Ectodermal cell (in vitro differentiated cells): ENCODE data around the gene CXCL13. TPM values are rescaled to one million over a fixed set of nuclear protein-coding genes. Genes with fewer than 3 reads are reported as not detected.
"Not testable (repeated sequence)": the region's sequence is repeated elsewhere in the genome, so short reads cannot be mapped to it uniquely, and the experiment has no call there.

ENCODE experiments used
- H3K27ac ChIP-seq: 2 replicates; pipeline ENCODE4 v1.7.0; 2013; ENCODE audit warnings: mild to moderate bottlenecking, low read depth, low read length; ENCODE audit not compliant: insufficient read depth, poor library complexity, severe bottlenecking
- H3K27me3 ChIP-seq: 2 replicates; pipeline ENCODE4 v1.7.0; 2013; ENCODE audit warnings: mild to moderate bottlenecking, low read length; ENCODE audit not compliant: insufficient read depth, control insufficient read depth, poor library complexity, severe bottlenecking
- H3K36me3 ChIP-seq: one replicate; pipeline ENCODE4 v1.7.0; 2013; ENCODE audit warnings: low read length; ENCODE audit not compliant: control insufficient read depth, insufficient read depth
- H3K4me1 ChIP-seq: one replicate; pipeline ENCODE4 v1.7.0; 2013; ENCODE audit warnings: low read length; ENCODE audit not compliant: control insufficient read depth, insufficient read depth
- H3K4me3 ChIP-seq: 2 replicates; pipeline ENCODE4 v1.7.0; 2013; ENCODE audit warnings: low read depth, low read length, control low read depth; ENCODE audit not compliant: insufficient read depth
- H3K9me3 ChIP-seq: 2 replicates; pipeline ENCODE4 v1.7.0; 2013; ENCODE audit warnings: mild to moderate bottlenecking, low read length, moderate library complexity; ENCODE audit not compliant: control insufficient read depth
- WGBS, 2 experiments: methylation state at CpG; one replicate each; pipeline ENCODE4 v1.1.7; 2013; ENCODE audit warnings: missing lambda C conversion rate in 2 of 2; 5-methylcytosine and 5-hydroxymethylcytosine counted together
- polyA plus RNA-seq, 4 experiments: library from polyadenylated mRNA; stranded (reverse); fragments of 50-300 nt; gene quantifications; one replicate each; pipeline ENCODE4 v1.2.3, GENCODE V29; 2013

The CXCL13 gene, protein sequence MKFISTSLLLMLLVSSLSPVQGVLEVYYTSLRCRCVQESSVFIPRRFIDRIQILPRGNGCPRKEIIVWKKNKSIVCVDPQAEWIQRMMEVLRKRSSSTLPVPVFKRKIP
- not detected for polyA plus RNA-seq (2013, experiment 1 of 4)
- polyA plus RNA-seq (2013, experiment 2 of 4), result 0.16 TPM
- polyA plus RNA-seq (2013, experiment 3 of 4), result 0.53 TPM
- 1.0 TPM for polyA plus RNA-seq (2013, experiment 4 of 4)

DNA sequence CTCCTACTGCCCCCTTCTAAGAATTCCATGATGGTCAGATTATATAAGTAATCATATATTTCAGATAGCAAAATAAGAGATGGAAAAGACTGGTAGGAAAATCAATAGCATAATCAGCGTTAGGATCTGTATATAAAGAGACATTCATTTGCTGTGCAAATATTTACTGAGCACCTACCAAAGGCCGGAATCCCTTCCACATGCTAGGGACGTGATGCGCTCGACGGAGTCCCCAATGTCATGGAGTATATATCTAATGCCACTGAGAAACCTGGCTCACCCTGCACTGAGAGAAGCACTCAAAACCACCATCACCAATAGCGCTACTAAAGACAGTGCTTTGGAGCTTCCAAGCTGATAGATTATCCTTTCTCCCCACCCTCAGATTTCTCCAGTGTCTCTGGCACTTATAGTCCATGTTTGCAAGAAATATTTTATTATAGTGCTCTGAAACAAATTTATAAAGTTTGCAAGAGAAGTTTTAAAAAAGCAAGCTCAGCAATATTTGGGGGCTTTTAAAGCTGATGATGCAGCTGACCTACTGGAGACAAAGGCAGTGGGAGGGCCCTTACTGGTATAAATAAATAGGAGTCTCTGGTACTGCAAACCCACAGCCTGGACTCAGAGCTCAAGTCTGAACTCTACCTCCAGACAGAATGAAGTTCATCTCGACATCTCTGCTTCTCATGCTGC lies at the start of gene CXCL13:
Gene CXCL13 (plus strand): TSS at position 611 of the 693 bp plus-strand sequence. CDS start 46 bp downstream, at position 657.
- Histone ChIP-seq H3K27me3 (no peaks in the 10 kb centered on the region), H3K36me3 (no peaks in the 10 kb centered on the region), H3K4me1 (no peaks in the 10 kb centered on the region), H3K27ac (no peak within 1 kb of the TSS), H3K4me3 (no peak within 1 kb of the TSS), H3K9me3 (no peaks in the 10 kb centered on the region)
- 95 to 96% methylated on average over 8 of the region's 8 CpGs for WGBS, 2 experiments

DNA sequence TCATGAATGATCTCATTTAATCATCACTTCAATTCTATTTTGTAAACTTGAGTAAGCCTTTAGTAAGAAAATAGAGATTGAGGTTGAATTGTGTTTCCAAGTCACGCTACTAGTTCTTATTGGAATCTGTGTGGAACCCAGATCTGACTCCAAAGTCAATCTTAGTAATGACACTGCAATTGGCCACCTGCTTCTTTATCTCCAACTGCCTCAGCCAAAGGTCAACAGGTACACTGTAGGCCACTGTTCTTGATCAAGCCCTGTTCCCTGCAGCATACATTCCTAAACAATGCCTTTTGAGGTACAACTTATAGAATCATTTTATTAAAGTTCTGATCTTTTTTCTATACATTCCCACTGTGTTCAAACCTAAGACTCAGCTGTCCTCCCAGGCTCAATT lies 45.5 kb upstream of the CXCL13 start:
- Histone ChIP-seq H3K9me3 (no peaks in the 10 kb centered on the region), H3K27me3 (no peaks in the 10 kb centered on the region), H3K27ac (no peak overlapping the region), H3K4me1 (no peaks in the 10 kb centered on the region), H3K36me3 (no peaks in the 10 kb centered on the region), H3K4me3 (no peak overlapping the region)
- whole genome bisulfite sequencing, 2 experiments, result 88 to 97% methylated on average over 1 of the region's 1 CpG

DNA sequence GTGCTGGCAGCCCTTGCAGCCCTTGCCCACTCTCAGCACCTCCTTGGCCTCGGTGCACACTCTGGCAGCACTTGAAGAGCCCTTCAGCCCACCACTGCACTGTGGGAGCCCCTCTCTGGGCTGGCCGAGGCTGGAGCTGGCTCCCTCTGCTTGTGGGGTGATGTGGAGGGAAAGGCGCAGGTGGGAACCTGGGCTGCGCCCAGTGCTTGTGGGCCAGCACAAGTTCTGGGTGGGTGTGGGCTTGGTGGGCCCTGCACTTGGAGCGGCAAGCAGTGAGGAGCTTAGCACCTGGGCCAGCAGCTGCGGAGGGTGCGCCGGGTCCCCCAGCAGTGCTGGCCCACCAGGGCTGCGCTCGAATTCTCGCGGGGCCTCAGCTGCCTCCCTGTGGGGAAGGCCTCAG lies 43.9 kb upstream of the CXCL13 start:
- H3K27me3 ChIP-seq, H3K27ac ChIP-seq, H3K4me1 ChIP-seq, H3K9me3 ChIP-seq, H3K36me3 ChIP-seq, H3K4me3 ChIP-seq: not testable (repeated sequence)
- WGBS, 2 experiments, result 93 to 96% methylated on average over 12 of the region's 12 CpGs

DNA sequence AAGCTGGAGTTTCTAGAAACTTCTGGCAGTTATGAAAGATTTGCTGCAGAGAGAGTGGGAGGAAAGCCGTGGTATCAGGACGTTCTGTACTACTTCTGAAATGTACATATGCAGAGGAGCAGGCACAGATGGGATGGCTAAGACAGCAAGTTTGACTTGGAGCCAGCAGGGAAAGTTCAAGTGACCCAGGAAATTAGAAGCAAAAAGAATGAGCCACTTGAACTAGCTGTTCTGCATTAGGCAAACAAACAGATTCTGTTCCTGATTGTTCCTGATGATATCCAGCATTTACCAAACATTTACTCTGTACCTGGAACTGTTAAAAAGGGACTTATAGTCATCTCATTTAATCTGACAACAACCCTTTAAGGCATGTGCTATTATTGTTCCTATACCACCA lies 41.4 kb upstream of the CXCL13 start:
- no peak overlapping the region for H3K27ac ChIP-seq
- H3K27me3 ChIP-seq, result no peaks in the 10 kb centered on the region
- H3K4me1 ChIP-seq, result no peaks in the 10 kb centered on the region
- H3K36me3 ChIP-seq, result no peaks in the 10 kb centered on the region
- no peaks in the 10 kb centered on the region for H3K9me3 ChIP-seq
- WGBS, 2 experiments, result 87 to 88% methylated on average over 2 of the region's 2 CpGs
- no peak overlapping the region for H3K4me3 ChIP-seq

DNA sequence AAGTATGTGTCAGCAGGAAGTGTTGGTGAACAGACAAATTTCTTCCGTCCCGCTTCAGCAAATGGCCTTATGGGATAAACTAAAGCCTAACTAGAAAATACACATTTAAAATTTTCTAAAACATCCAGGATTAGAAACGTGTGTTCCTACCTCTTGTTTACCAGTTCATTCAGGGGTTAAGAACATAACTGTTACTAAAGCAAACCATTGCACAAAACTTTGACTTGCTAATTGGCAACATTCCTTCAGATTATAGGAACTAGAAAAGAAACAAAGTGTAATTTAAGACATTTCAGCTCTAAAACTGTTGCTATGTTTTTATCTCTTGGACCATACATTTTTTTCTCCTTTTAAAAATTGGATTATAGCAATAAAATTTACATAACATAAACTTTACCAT lies 39.5 kb upstream of the CXCL13 start:
- Histone ChIP-seq H3K27me3 (no peaks in the 10 kb centered on the region), H3K4me1 (no peaks in the 10 kb centered on the region), H3K27ac (no peak overlapping the region), H3K4me3 (no peak overlapping the region), H3K36me3 (no peaks in the 10 kb centered on the region), H3K9me3 (no peaks in the 10 kb centered on the region)
- 92% methylated on average over 3 of the region's 3 CpGs for WGBS, 2 experiments

DNA sequence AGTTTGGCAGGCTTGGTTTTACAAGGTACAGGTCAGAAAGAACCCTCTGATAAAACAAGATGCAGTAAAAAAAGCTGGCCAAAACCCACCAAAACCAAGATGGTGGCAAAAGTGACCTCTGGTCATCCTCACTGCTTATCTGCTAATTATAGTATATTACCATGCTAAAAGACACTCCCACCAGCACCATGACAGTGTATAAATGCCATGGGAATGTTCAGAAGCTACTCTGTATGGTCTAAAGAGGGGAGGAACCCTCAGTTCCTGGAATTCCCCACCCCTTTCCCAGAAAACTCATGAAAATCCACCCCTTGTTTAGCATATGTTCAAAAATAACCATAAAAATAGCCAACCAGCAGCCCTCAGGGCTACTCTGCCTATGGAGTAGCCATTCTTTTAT lies 38.1 kb upstream of the CXCL13 start:
- H3K9me3 ChIP-seq, result no peaks in the 10 kb centered on the region
- no peaks in the 10 kb centered on the region for H3K36me3 ChIP-seq
- H3K27me3 ChIP-seq, result no peaks in the 10 kb centered on the region
- no peak overlapping the region for H3K4me3 ChIP-seq
- H3K27ac ChIP-seq, result no peak overlapping the region
- no peaks in the 10 kb centered on the region for H3K4me1 ChIP-seq

DNA sequence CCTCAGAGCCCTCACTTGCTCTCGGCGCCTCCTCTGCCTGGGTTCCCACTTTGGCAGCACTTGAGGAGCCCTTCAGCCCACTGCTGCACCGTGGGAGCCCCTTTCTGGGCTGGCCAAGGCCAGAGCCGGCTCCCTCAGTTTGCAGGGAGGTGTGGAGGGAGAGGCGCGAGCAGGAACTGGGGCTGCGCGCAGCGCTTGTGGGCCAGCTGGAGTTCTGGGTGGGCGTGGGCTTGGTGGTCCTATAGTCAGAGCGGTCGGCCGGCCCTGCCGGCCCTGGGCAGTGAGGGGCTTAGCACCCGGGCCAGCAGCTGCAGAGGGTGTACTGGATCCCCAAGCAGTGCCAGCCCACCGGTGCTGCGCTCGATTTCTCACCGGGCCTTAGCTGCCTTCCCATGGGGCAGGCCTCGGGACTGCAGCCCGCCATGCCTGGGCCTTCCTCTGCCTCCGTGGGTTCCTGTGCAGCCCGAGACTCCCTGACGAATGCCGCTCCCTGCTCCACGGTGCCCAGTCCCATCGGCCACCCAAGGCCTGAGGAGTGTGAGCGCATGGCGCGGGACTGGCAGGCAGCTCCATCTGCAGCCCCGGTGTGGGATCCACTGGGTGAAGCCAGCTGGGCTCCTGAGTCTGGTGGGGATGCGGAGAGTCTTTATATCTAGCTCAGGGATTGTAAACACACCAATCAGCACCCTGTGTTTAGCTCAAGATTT lies 35.0 kb upstream of the CXCL13 start:
- not testable (repeated sequence) for H3K36me3 ChIP-seq, H3K4me3 ChIP-seq, H3K27me3 ChIP-seq, H3K9me3 ChIP-seq, H3K27ac ChIP-seq, H3K4me1 ChIP-seq
- 93 to 94% methylated on average over 32 of the region's 32 CpGs for WGBS, 2 experiments

DNA sequence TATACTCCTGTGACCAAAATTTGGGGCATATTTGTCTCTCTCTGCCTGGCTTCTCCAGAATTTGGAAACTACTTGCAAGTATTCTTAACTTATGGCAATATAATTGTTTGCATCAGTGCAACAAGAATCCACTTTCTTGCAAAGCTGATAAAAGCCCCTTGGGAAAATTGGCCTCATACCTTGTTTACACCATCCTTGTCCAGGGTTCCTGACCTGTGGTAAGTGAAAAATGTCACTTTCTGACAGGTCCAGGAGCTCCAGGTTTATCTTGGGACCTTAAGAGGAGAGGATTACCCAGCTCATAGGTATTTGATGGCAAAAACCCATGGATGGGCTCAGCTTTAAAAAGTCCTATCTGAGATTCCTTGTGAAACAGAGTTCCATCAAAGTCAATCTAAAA lies 29.3 kb upstream of the CXCL13 start:
- Histone ChIP-seq H3K27me3 (no peaks in the 10 kb centered on the region), H3K9me3 (peaks cover 2% of the 10 kb centered on the region), H3K36me3 (no peaks in the 10 kb centered on the region), H3K27ac (no peak overlapping the region), H3K4me1 (no peaks in the 10 kb centered on the region), H3K4me3 (no peak overlapping the region)

DNA sequence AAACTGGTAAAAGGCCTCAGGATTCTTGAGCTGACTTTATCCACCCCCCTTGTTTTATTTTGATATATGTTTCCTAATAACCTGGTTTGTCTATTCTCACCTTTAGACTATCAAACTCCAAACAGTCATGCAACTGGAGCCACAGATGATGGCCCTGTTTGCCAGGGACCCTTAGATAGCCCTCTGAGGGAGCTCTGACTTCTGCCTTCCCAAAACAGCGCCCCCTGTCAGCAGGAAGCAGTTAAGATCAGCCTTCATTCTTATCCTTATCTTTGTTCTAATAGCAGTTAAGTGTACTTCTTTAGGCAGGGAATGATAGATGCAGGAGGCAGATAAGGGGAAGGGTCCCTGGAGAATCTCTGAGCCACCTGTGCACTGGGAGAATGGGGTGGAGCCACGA lies 27.5 kb upstream of the CXCL13 start:
- 51 to 56% methylated on average over 2 of the region's 2 CpGs for WGBS, 2 experiments

DNA sequence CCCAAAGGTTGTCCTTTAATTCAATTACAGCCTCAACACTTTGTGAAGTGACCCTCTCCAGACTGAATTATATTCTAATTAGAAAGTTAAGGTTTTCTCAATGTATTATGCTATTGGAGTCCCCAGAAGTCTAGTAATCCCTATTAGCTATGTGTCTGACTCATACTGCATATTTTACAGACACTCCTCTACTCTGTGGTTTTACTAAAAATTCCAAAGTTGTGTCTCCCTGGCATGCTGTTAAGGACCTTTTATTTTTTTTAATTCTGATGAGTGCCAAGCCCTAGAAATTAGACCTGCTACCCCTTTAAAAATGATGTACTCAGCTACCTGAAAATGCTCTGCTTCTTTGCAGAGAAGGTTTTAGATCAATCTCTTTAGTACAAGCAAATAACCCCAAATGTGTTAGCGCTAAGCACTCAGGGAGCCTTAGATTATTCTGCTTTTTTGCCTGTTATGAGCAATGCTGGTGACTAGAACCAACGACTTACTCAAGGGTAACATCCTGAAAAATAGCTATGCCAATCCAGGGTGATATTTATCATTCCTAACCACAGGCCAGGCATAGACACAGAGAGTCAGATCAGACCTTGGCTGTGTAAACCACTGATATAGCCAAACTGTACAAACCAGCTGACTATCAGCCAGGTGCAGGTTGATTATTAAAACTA lies 26.1 kb upstream of the CXCL13 start:
- no peak overlapping the region for H3K27ac ChIP-seq
- no peak overlapping the region for H3K4me3 ChIP-seq
- H3K27me3 ChIP-seq, result no peaks in the 10 kb centered on the region
- 87 to 89% methylated on average over 2 of the region's 2 CpGs for WGBS, 2 experiments
- H3K36me3 ChIP-seq, result no peaks in the 10 kb centered on the region
- H3K4me1 ChIP-seq, result no peaks in the 10 kb centered on the region
- peaks cover 2% of the 10 kb centered on the region for H3K9me3 ChIP-seq

More for the DNA sequence above, 27.5 kb upstream of the CXCL13 start:
- Histone ChIP-seq H3K9me3 (peaks cover 2% of the 10 kb centered on the region), H3K27ac (no peak overlapping the region), H3K4me1 (no peaks in the 10 kb centered on the region), H3K4me3 (no peak overlapping the region), H3K27me3 (no peaks in the 10 kb centered on the region), H3K36me3 (no peaks in the 10 kb centered on the region)
